ENCODE measurements around the gene DRAXIN. TPM values are rescaled to one million over a fixed set of nuclear protein-coding genes. Genes with fewer than 3 reads are reported as not detected.

Gene DRAXIN
- total and polyA plus RNA-seq, 4 donors, result 0.04 to 0.31 (median 0.14) TPM

GRCh38 chr1:11769274-11769673 is 77.8 kb downstream of the DRAXIN start:
- Histone ChIP-seq H3K9ac (ENCODE audit: insufficient read depth in 1 of 2, low read length in 2 of 2) (no peak overlapping the region), H3K9me3 (ENCODE audit: control insufficient read depth in 4 of 4, insufficient read depth in 3 of 4, low read length in 3 of 4) (no peaks in the 10 kb centered on the region), H3K4me3 (no peak overlapping the region), H3K36me3 (ENCODE audit: control insufficient read depth in 4 of 4, insufficient read depth in 4 of 4, low read length in 4 of 4) (no peaks in the 10 kb centered on the region), H3K4me1 (ENCODE audit: control insufficient read depth in 5 of 5, insufficient read depth in 5 of 5, low read length in 5 of 5) (peaks cover 0 to 3% (median 0%) of the 10 kb centered on the region in 5 donors), H3K27ac (ENCODE audit: low read depth in 1 of 2, low read length in 1 of 2) (no peak overlapping the region), H3K27me3 (ENCODE audit: control insufficient read depth in 3 of 3, insufficient read depth in 3 of 3, low read length in 2 of 3) (no peaks in the 10 kb centered on the region)
- no peak for DNase-seq
- ATAC-seq (ENCODE audit: insufficient read depth, low FRiP score), result no peak
- 79 to 82% methylated on average over 4 of the region's 4 CpGs for WGBS, 2 donors
- no peak for TF ChIP-seq CTCF (IDR thresholded peaks at IDR 0.05; ENCODE audit: control extremely low read depth, extremely low read depth)

GRCh38 chr1:11770011-11770410 is 78.5 kb downstream of the DRAXIN start:
- no peak overlapping the region for H3K9ac ChIP-seq (ENCODE audit: insufficient read depth in 1 of 2, low read length in 2 of 2)
- ATAC-seq (ENCODE audit: insufficient read depth, low FRiP score), result no peak
- DNase-seq, result no peak
- H3K9me3 ChIP-seq (ENCODE audit: control insufficient read depth in 4 of 4, insufficient read depth in 3 of 4, low read length in 3 of 4), result no peaks in the 10 kb centered on the region
- no peaks in the 10 kb centered on the region for H3K27me3 ChIP-seq (ENCODE audit: control insufficient read depth in 3 of 3, insufficient read depth in 3 of 3, low read length in 2 of 3)
- H3K27ac ChIP-seq (ENCODE audit: low read depth in 1 of 2, low read length in 1 of 2), result no peak overlapping the region
- no peak overlapping the region for H3K4me3 ChIP-seq
- peaks cover 0 to 3% (median 0%) of the 10 kb centered on the region in 5 donors for H3K4me1 ChIP-seq (ENCODE audit: control insufficient read depth in 5 of 5, insufficient read depth in 5 of 5, low read length in 5 of 5)
- TF ChIP-seq CTCF (IDR thresholded peaks at IDR 0.05; ENCODE audit: control extremely low read depth, extremely low read depth), result no peak
- no peaks in the 10 kb centered on the region for H3K36me3 ChIP-seq (ENCODE audit: control insufficient read depth in 4 of 4, insufficient read depth in 4 of 4, low read length in 4 of 4)

- ATAC-seq (ENCODE audit: insufficient read depth, low FRiP score), result no peak
- Histone ChIP-seq H3K36me3 (ENCODE audit: control insufficient read depth in 4 of 4, insufficient read depth in 4 of 4, low read length in 4 of 4) (no peaks in the 10 kb centered on the region), H3K9me3 (ENCODE audit: control insufficient read depth in 4 of 4, insufficient read depth in 3 of 4, low read length in 3 of 4) (no peaks in the 10 kb centered on the region), H3K9ac (ENCODE audit: insufficient read depth in 1 of 2, low read length in 2 of 2) (no peak overlapping the region), H3K4me1 (ENCODE audit: control insufficient read depth in 5 of 5, insufficient read depth in 5 of 5, low read length in 5 of 5) (peaks cover 0 to 3% (median 0%) of the 10 kb centered on the region in 5 donors), H3K27ac (ENCODE audit: low read depth in 1 of 2, low read length in 1 of 2) (no peak overlapping the region), H3K4me3 (no peak overlapping the region), H3K27me3 (ENCODE audit: control insufficient read depth in 3 of 3, insufficient read depth in 3 of 3, low read length in 2 of 3) (no peaks in the 10 kb centered on the region)
- WGBS, 2 donors, result 69 to 71% methylated on average over 11 of the region's 11 CpGs
- no peak for TF ChIP-seq CTCF (IDR thresholded peaks at IDR 0.05; ENCODE audit: control extremely low read depth, extremely low read depth)
- no peak for DNase-seq
These were observed 80.1 kb downstream of the DRAXIN start for GRCh38 chr1:11771481-11772043.

- TF ChIP-seq CTCF (IDR thresholded peaks at IDR 0.05; ENCODE audit: control extremely low read depth, extremely low read depth), result no peak
- 55 to 69% methylated on average over 5 of the region's 5 CpGs for WGBS, 2 donors
These were observed 80.9 kb downstream of the DRAXIN start for GRCh38 chr1:11772458-11772857.

More at GRCh38 chr1:11772458-11772857, 80.9 kb downstream of the DRAXIN start:
- ATAC-seq (ENCODE audit: insufficient read depth, low FRiP score) (no peak), DNase-seq (no peak)
- Histone ChIP-seq H3K4me3 (no peak overlapping the region), H3K9me3 (ENCODE audit: control insufficient read depth in 4 of 4, insufficient read depth in 3 of 4, low read length in 3 of 4) (no peaks in the 10 kb centered on the region), H3K4me1 (ENCODE audit: control insufficient read depth in 5 of 5, insufficient read depth in 5 of 5, low read length in 5 of 5) (peaks cover 0 to 3% (median 0%) of the 10 kb centered on the region in 5 donors), H3K9ac (ENCODE audit: insufficient read depth in 1 of 2, low read length in 2 of 2) (no peak overlapping the region), H3K36me3 (ENCODE audit: control insufficient read depth in 4 of 4, insufficient read depth in 4 of 4, low read length in 4 of 4) (no peaks in the 10 kb centered on the region), H3K27ac (ENCODE audit: low read depth in 1 of 2, low read length in 1 of 2) (no peak overlapping the region), H3K27me3 (ENCODE audit: control insufficient read depth in 3 of 3, insufficient read depth in 3 of 3, low read length in 2 of 3) (no peaks in the 10 kb centered on the region)
